Occipital lobe (tissue), 3 donors: ENCODE data around the gene ZNF484. TPM values are rescaled to one million over a fixed set of nuclear protein-coding genes. Genes with fewer than 3 reads are reported as not detected.

ENCODE experiments used
- DNase-seq: peaks from one replicate; lab custom pipeline; 2025; lab: John Stamatoyannopoulos, UW
- small RNA-seq: library from RNA; depleted of rRNA; stranded (forward); fragments of <200 nt; gene quantifications from one replicate; pipeline ENCODE3, GENCODE V24; 2014
- total RNA-seq: library from RNA; depleted of rRNA; stranded (reverse); fragments of >200 nt; gene quantifications from one replicate; pipeline ENCODE4 v1.2.3, GENCODE V29; 2014

Gene ZNF484
- total RNA-seq, 1 donor from 2014 or later = 59.3 TPM

DNA sequence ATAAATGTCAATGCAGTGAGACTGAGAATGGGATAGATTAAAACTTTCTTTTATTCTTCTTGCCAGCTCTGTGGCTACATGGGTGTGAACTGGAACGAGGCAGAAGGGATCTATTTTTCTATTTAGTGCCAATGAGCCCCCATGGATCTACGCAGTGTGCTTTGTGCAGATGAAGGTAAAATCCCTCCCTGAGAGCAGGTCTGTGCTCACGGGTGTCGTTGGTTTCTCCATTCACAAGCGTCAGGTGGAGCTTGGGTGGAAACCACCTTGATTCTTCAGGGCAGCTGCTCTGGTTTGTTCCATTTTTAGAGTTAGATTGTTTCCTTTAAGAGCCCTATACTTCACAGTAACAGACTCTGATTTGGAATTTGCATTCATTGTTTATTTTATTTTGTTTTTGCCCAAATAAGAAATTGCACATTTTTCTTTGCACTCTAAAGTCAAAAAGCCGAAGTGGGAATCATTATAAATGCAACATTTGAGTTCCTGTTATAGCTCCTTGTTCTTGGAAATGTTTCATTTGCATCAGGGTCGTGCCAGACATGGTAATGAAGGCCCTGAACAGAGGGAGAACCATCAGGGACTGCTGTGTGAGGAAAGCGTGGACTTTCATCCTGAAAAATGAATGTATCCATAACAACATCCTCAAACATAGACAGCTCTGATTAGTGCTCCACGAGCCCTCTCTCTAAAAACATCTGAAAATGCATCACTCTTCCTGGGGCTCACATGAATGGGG is 82.1 kb downstream of the ZNF484 start:
- DNase-seq = no peak

Small RNA genes lying within 50 kb of the gene (small RNA-seq; reads per million reads assigned to genes)
- not detected for gene RNU6-714P

Other genes with a start within 250 kb of the ZNF484 start
- gene IPPK, start 207.9 kb downstream of the ZNF484 start, total RNA-seq = 16.1 TPM
- 31.4 TPM for gene BICD2, start 113.2 kb downstream of the ZNF484 start, total RNA-seq
- 14.2 TPM for gene FGD3, start 69.5 kb upstream of the ZNF484 start, total RNA-seq
- 1.6 TPM for gene SUSD3, start 180.7 kb upstream of the ZNF484 start, total RNA-seq
- gene CARD19, start 218.2 kb upstream of the ZNF484 start, total RNA-seq = 15.3 TPM